Measurements from ENCODE around the gene TSPAN3. TPM values are rescaled to one million over a fixed set of nuclear protein-coding genes. Genes with fewer than 3 reads are reported as not detected.

TSPAN3 gene
- total and polyA plus RNA-seq, 10 of the 15 experiments (the other 5 are each of a cell fraction or from before 2014, with no cell fraction given): 18.9 to 114 (median 57.2) TPM

GRCh38 chr15:77120576-77120975, 49.7 kb upstream of the TSPAN3 start (continued):
- TF ChIP-seq, protein P1, sequence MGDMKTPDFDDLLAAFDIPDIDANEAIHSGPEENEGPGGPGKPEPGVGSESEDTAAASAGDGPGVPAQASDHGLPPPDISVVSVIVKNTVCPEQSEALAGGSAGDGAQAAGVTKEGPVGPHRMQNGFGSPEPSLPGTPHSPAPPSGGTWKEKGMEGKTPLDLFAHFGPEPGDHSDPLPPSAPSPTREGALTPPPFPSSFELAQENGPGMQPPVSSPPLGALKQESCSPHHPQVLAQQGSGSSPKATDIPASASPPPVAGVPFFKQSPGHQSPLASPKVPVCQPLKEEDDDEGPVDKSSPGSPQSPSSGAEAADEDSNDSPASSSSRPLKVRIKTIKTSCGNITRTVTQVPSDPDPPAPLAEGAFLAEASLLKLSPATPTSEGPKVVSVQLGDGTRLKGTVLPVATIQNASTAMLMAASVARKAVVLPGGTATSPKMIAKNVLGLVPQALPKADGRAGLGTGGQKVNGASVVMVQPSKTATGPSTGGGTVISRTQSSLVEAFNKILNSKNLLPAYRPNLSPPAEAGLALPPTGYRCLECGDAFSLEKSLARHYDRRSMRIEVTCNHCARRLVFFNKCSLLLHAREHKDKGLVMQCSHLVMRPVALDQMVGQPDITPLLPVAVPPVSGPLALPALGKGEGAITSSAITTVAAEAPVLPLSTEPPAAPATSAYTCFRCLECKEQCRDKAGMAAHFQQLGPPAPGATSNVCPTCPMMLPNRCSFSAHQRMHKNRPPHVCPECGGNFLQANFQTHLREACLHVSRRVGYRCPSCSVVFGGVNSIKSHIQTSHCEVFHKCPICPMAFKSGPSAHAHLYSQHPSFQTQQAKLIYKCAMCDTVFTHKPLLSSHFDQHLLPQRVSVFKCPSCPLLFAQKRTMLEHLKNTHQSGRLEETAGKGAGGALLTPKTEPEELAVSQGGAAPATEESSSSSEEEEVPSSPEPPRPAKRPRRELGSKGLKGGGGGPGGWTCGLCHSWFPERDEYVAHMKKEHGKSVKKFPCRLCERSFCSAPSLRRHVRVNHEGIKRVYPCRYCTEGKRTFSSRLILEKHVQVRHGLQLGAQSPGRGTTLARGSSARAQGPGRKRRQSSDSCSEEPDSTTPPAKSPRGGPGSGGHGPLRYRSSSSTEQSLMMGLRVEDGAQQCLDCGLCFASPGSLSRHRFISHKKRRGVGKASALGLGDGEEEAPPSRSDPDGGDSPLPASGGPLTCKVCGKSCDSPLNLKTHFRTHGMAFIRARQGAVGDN (IDR thresholded peaks at IDR 0.05): no peak
- TF ChIP-seq NR2C2 (IDR thresholded peaks at IDR 0.05; ENCODE audit: borderline replicate concordance, control insufficient read depth, insufficient read length, low read depth): no peak

- RAD21 ChIA-PET (ENCODE audit: unreplicated experiment): interaction anchor here (0.5 to 13.0 kb wide), 17 partner anchors 10 to 427 kb away, joined by 3 to 272 read pairs (median 5); partner anchors contain the start of gene HMG20A
- BruUV-seq (replicated peaks): no TSS peak
- no peak overlapping the region for H3K27ac ChIP-seq (ENCODE audit: control insufficient read depth, insufficient read depth)
- H3K36me3 ChIP-seq (ENCODE audit: control insufficient read depth in 2 of 2, insufficient read depth in 2 of 2, low read length in 1 of 2): peaks cover 0 to 4% of the 10 kb centered on the region in 2 experiments; a peak in 2 of 4 replicates
- SMC1A ChIA-PET (ENCODE audit: uncharacterized antibody, unreplicated experiment): interaction anchor here (0.9 to 12.1 kb wide), 28 partner anchors 9 to 427 kb away, joined by 3 to 365 read pairs (median 4); no protein-coding TSS in a partner anchor
- 4% methylated on average over 1 of the region's 1 CpG for WGBS (ENCODE audit: insufficient coverage, insufficient replicate concordance, low lambda C conversion rate, missing lambda C conversion rate)
- intact Hi-C loops (cut with micrococcal nuclease; ENCODE audit: unreplicated experiment): loop anchor here (1.0 to 2.0 kb wide), 3 partner anchors 60 to 424 kb away; no protein-coding TSS in a partner anchor
- H3K4me2 ChIP-seq (ENCODE audit: control insufficient read depth, insufficient read depth): no peak overlapping the region
- POLR2A ChIA-PET: interaction anchor here (0.8 to 2.1 kb wide), 3 partner anchors 60 to 63 kb away, joined by 3 to 7 read pairs (median 4); no protein-coding TSS in a partner anchor
- no peak for FAIRE-seq
- no peak overlapping the region for H3K4me3 ChIP-seq
- H3K9ac ChIP-seq (ENCODE audit: control insufficient read depth, insufficient read depth, low read length): no peak overlapping the region
- H3K79me2 ChIP-seq (ENCODE audit: control insufficient read depth, insufficient read depth, low read length): no peaks in the 10 kb centered on the region
- H3K9me3 ChIP-seq (replicated peaks; ENCODE audit: control insufficient read depth, insufficient read depth, low read length): no peaks in the 10 kb centered on the region
- H3K27me3 ChIP-seq (replicated peaks in 1 of 2; ENCODE audit: control insufficient read depth in 2 of 2, insufficient read depth in 2 of 2, low read length in 1 of 2): no peaks in the 10 kb centered on the region
- no peak overlapping the region for H2AFZ ChIP-seq (ENCODE audit: control insufficient read depth, low read depth, low read length)
- DNase-seq (ENCODE audit: low read depth, low spot score): no peak
- no peaks in the 10 kb centered on the region for H4K20me1 ChIP-seq (ENCODE audit: control insufficient read depth, insufficient read depth)
- H3K4me1 ChIP-seq (ENCODE audit: control insufficient read depth, insufficient read depth, low read length): peaks cover 12% of the 10 kb centered on the region
- no peak for ATAC-seq
- in situ Hi-C loops (cut with MboI): loop anchor here (5.0 kb wide), 2 partner anchors 378 to 423 kb away; no protein-coding TSS in a partner anchor
- CTCF ChIA-PET: interaction anchor here (0.6 to 12.0 kb wide), 31 partner anchors 10 to 702 kb away, joined by 3 to 361 read pairs (median 4); no protein-coding TSS in a partner anchor
- TF ChIP-seq CHD2 (IDR thresholded peaks at IDR 0.05; ENCODE audit: borderline replicate concordance, low read depth, low read length): no peak
- TF ChIP-seq USF2 (IDR thresholded peaks at IDR 0.05; ENCODE audit: borderline replicate concordance, low read depth, low read length): no peak
- no peak for TF ChIP-seq ZNF274 (IDR thresholded peaks at IDR 0.05; ENCODE audit: insufficient read depth, insufficient read length)
- TF ChIP-seq MYC (IDR thresholded peaks at IDR 0.05; ENCODE audit: insufficient read depth, insufficient read length, insufficient replicate concordance, low read length, severe bottlenecking): no peak
- TF ChIP-seq SMAD1 (IDR thresholded peaks at IDR 0.05; ENCODE audit: low read depth, partially characterized antibody): no peak
- TF ChIP-seq, protein P2, sequence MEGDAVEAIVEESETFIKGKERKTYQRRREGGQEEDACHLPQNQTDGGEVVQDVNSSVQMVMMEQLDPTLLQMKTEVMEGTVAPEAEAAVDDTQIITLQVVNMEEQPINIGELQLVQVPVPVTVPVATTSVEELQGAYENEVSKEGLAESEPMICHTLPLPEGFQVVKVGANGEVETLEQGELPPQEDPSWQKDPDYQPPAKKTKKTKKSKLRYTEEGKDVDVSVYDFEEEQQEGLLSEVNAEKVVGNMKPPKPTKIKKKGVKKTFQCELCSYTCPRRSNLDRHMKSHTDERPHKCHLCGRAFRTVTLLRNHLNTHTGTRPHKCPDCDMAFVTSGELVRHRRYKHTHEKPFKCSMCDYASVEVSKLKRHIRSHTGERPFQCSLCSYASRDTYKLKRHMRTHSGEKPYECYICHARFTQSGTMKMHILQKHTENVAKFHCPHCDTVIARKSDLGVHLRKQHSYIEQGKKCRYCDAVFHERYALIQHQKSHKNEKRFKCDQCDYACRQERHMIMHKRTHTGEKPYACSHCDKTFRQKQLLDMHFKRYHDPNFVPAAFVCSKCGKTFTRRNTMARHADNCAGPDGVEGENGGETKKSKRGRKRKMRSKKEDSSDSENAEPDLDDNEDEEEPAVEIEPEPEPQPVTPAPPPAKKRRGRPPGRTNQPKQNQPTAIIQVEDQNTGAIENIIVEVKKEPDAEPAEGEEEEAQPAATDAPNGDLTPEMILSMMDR (IDR thresholded peaks at IDR 0.05 in 2 of 3, conservative IDR thresholded peaks at IDR 0.05 in 1 of 3; ENCODE audit: control insufficient read depth in 2 of 3, extremely low read depth in 1 of 3, insufficient read depth in 1 of 3, low read depth in 3 of 3, low read length in 3 of 3): no peak
- TF ChIP-seq, protein P3, sequence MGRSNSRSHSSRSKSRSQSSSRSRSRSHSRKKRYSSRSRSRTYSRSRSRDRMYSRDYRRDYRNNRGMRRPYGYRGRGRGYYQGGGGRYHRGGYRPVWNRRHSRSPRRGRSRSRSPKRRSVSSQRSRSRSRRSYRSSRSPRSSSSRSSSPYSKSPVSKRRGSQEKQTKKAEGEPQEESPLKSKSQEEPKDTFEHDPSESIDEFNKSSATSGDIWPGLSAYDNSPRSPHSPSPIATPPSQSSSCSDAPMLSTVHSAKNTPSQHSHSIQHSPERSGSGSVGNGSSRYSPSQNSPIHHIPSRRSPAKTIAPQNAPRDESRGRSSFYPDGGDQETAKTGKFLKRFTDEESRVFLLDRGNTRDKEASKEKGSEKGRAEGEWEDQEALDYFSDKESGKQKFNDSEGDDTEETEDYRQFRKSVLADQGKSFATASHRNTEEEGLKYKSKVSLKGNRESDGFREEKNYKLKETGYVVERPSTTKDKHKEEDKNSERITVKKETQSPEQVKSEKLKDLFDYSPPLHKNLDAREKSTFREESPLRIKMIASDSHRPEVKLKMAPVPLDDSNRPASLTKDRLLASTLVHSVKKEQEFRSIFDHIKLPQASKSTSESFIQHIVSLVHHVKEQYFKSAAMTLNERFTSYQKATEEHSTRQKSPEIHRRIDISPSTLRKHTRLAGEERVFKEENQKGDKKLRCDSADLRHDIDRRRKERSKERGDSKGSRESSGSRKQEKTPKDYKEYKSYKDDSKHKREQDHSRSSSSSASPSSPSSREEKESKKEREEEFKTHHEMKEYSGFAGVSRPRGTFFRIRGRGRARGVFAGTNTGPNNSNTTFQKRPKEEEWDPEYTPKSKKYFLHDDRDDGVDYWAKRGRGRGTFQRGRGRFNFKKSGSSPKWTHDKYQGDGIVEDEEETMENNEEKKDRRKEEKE (IDR thresholded peaks at IDR 0.05): no peak
Observed at GRCh38 chr15:77119446-77119845, 48.5 kb upstream of the TSPAN3 start.
